ENCODE data around the gene LHFPL6.

- no peak for TF ChIP-seq TAF1 (IDR thresholded peaks at IDR 0.05; ENCODE audit: borderline replicate concordance, insufficient read depth, low read length)
- TF ChIP-seq SIN3A (IDR thresholded peaks at IDR 0.05; ENCODE audit: borderline replicate concordance, insufficient read depth, low read length): no peak
- no peak for TF ChIP-seq REST (IDR thresholded peaks at IDR 0.05; ENCODE audit: insufficient read depth in 1 of 2, low read depth in 2 of 2, low read length in 2 of 2)
- TF ChIP-seq POLR2AphosphoS5 (IDR thresholded peaks at IDR 0.05; ENCODE audit: low read depth, low read length): no peak
- no peak for TF ChIP-seq FOXP2 (optimal IDR thresholded peaks at IDR 0.05; ENCODE audit: borderline replicate concordance, extremely low read depth, extremely low read length, insufficient read depth)
These were observed 239.6 kb downstream of the LHFPL6 start for GRCh38 chr13:39363382-39363772.
